NCI-H1417 (cell line): Measurements from ENCODE around the gene KIF25.
"Not testable (repeated sequence)": the region's sequence is repeated elsewhere in the genome, so short reads cannot be mapped to it uniquely, and the experiment has no call there.

Experiments
- DNase-seq, 3 experiments: peaks; one replicate each; lab custom pipeline; 2025; lab: John Stamatoyannopoulos, UW

KIF25 gene

GRCh38 chr6:167975458-167975857, 22.0 kb upstream of the KIF25 start:
- DNase-seq, result no peak

DNA sequence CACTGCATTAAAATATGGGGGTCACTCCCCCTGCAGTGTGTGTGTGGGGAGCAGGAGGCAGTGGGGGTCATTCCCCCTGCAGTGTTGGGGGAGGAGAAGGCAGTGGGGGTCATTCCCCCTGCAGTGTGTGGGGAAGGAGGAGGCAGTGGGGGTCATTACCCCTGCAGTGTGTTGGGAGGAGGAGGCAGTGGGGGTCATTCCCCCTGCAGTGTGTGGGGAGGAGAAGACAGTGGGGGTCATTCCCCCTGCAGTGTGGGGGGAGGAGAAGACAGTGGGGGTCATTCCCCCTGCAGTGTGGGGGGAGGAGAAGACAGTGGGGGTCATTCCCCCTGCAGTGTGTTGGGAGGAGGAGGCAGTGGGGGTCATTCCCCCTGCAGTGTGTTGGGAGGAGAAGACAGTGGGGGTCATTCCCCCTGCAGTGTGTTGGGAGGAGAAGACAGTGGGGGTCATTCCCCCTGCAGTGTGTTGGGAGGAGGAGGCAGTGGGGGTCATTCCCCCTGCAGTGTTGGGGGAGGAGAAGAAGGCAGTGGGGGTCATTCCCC, 21.3 kb upstream of the KIF25 start:
- not testable (repeated sequence) for DNase-seq

DNA sequence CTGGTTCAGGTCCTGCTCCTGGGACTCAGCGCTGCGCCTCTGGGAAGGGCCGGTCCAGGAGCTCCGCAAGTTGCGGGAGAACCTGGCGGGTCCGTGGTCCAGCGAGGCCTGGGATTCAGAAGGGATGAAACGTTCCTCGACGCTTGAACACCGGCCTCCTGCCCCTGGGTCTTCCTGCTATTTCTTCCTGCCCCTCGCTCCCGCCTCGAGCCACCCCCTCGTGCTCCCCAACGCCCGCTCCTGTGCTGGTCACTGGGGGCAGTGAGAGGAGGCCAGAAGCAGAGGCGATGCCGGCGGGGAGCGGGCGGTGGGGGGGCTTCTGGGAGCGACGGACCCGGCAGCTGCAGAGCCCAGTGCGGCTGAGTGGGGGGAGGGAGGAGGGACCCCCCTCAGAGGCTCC, 20.8 kb upstream of the KIF25 start:
- DNase-seq, result no peak

DNA sequence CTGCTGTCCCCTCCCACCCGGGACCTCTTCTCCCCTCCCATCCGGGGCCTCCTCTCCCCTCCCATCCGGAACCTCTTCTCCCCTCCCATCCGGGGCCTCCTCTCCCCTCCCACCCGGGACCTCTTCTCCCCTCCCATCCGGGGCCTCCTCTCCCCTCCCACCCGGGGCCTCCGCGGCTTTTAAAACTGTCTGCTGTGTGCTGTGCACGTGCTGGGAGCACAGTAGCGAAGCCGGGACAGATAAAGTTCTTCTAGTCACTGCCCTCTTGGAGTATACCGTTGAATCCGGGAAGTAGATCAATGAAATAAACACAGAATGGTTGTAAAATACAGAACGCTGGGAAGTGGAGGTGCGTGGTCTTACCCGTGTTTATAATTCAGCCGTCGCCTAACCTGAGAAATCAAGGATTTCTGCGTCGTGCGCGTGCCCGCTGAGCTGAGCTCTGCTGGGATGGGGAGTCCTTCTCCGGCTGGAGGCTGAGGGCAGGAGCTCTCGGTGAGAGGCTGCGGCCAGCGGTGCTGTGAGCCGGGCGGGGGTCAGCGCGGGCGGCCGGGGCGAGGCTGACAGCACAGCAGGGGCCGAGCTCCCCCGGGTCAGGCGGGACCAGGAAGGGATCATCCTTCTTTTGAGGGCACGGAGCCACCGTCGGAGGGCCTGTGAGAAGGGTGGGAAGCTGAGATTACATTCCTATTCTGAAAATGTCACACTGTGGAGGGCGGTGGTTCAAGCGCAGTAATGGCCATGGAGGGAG, 19.6 kb upstream of the KIF25 start:
- DNase-seq, result no peak

GRCh38 chr6:167978607-167979006, 18.9 kb upstream of the KIF25 start:
- DNase-seq, result no peak

GRCh38 chr6:167979436-167980139, 17.9 kb upstream of the KIF25 start:
- no peak for DNase-seq

DNA sequence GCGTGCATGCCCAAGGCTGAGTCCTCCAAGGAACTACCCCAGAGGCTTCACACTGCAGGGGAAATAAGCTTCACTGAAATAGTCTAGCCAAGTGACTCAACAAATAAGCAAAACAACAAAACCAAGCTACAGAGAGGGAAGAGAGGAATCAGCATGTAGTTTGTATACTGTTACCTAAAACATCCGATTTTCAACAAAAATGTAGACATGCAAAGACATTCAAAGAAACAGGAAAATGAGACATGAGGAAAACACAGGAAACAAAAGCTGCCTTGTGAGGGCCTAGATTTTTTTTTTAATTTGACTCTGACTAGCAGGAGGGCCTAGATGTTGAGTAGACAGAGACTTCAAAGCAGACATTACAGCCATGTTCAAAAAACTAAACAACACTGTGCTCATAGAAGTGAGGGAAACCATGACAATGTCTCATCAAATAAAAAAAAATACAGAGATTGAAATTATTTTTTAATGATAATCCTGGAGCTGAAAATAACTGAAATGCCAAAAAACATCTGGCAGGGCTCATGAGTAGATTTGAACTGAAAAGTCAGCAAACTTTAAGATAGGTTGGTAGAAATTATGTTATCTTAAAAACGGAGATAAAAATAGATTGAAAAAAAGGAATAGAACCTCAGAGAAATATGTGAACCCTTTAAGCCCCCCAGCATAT, 16.4 kb upstream of the KIF25 start:
- no peak for DNase-seq

- no peak for DNase-seq
Observed at GRCh38 chr6:167981916-167982462, 15.5 kb upstream of the KIF25 start.

- DNase-seq, result no peak
Observed at GRCh38 chr6:167984144-167984719, 13.2 kb upstream of the KIF25 start.

GRCh38 chr6:167984876-167985604, 12.4 kb upstream of the KIF25 start:
- DNase-seq, result no peak

- DNase-seq, result no peak
Observed at GRCh38 chr6:167985911-167986595, 11.4 kb upstream of the KIF25 start.

DNA sequence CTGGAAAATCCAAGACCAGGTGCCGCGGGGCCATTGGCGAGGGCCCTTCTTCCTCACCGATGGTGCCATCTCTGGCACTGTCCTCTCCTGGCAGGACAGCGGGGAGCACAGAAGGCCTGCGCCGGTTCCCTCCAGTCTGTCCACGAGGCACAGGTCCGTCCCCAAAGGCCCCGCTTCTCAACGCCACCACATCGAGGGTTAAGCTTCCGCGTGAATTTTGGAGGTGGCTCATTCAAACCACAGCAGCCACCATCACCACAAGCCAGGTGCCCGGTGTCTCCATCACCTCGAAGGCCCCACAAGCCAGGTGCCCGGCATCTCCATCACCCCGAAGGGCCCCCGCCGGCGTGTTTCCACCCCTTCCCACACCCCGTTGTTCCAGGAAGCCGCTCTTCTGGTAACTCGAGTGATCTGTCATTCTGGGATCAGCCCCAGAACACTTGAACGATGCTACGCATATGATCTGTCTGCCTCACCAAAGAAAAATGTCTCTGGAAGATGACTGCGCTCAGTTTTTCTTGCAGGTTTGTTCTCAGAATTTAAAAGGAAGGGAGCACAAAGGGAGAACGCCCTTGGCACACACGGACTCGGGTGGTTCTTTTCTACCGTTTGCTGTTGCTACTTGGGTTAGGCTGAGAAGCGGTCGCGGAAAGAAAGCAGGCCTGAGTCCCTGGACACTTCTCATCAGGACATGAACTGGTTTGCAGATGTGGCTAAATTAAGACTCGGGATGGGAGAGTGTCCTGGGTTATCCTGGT, 9.9 kb upstream of the KIF25 start:
- DNase-seq, result no peak

GRCh38 chr6:167988154-167988495, 9.3 kb upstream of the KIF25 start:
- DNase-seq, result no peak

- DNase-seq, result no peak
Observed at GRCh38 chr6:167988945-167989841, 8.3 kb upstream of the KIF25 start.

GRCh38 chr6:167990016-167990945, 7.2 kb upstream of the KIF25 start:
- no peak for DNase-seq

DNA sequence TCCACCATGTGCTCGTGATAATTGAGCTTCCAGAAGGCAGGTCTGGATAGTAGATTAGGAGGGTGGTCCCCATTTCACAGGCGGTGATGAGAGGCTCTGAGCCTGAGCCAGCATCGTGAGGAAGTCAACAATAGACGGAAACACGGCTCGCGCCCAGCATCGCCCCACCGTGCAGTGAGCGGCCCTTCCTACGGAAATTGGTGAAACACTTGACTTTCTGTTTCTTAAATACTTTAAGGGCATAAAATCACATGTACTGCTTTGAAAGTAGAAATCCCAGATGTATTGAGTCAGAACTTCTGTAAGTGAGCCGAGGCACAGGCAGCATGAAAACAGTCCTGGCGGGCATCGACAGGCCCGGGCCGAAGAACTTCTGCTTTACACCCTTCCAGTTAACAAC, 4.3 kb upstream of the KIF25 start:
- no peak for DNase-seq

GRCh38 chr6:167993831-167994230, 3.6 kb upstream of the KIF25 start:
- DNase-seq, result no peak

- DNase-seq, result no peak
Observed at GRCh38 chr6:167995302-167995701, 2.2 kb upstream of the KIF25 start.
